Measurements from ENCODE around the gene UTP11.

- TF ChIP-seq CTCF (IDR thresholded peaks at IDR 0.05; ENCODE audit: extremely low read depth in 1 of 2, insufficient read depth in 1 of 2, low read depth in 1 of 2, low read length in 2 of 2) = no peak
- no peak for TF ChIP-seq POLR2A (IDR thresholded peaks at IDR 0.05; ENCODE audit: low read depth, low read length)
Observed at GRCh38 chr1:38055965-38056364, 43.4 kb downstream of the UTP11 start.
